EH (cell line): ENCODE results near the gene TAF12.
A peak's percentile ranks its signal among the peaks of the same experiment; 100 is the strongest.
"Not testable (repeated sequence)": the region's sequence is repeated elsewhere in the genome, so short reads cannot be mapped to it uniquely, and the experiment has no call there.

Experiments used
- DNase-seq: peaks from one replicate; pipeline ENCODE4 v3.0.0-alpha.2; 2015; ENCODE audit warnings: low read depth

The TAF12 gene, protein sequence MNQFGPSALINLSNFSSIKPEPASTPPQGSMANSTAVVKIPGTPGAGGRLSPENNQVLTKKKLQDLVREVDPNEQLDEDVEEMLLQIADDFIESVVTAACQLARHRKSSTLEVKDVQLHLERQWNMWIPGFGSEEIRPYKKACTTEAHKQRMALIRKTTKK

DNA sequence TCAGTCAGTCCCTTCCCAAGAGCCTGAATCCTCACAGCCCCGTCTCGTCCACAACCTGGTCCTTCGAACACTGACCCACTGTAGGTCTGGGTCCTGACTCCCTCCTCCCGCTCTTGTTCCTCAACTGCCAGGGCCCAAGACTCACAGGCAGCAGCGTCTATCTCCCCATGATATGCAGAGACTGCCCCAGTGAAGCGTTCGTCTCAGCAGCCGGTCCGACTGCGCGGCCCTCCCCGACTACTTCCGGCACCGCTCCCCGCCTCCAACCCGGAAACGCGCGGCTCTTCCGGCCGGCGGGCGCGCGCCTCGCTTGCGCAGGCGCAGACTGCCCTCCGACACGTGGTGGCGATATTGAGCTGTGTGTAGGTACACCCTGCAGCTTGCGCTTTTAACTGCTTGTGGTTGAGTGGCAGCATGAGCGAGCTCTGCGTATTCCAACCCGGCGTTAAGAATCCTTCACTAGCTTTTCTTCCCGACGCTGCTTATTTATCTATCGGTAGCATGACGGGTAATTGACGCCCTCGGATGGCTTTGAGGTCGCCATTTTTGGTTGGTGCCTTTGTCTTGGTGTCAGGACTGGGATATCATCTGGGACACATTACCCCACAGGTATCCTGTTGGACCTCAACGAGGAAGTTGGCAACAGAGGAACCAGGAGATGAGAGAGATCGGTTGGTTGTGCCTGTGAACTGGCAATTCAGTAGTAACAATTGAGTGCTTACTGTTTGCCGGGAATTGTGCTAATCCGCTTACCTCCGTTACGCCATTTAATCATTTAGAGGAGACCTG, at the start of gene TAF12:
TSS of gene TAF12 (minus strand) at position 221 of the 789 bp plus-strand sequence. CDS start 20,986 bp downstream, outside the sequence.
- peak; percentile 95 for DNase-seq

GRCh38 chr1:28691627-28692026, 48.8 kb upstream of the TAF12 start:
- not testable (repeated sequence) for DNase-seq

DNA sequence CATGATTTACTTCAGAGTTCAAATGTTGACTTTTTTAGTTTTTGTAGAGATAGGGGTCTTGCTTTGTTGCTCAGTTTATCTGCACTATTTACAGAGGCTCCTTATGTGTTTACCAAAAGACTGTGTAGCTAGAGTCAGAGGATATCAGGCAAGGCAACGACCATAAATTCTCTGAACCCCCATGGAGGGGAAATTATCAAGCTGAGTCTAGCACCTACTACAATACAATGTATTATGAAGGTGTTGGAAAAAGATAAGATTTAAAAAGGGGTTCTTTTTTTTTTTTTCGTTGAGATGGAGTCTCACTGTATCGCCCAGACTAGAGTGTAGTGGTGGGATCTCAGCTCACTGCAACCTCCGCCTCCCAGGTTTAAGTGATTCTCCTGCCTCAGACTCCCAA, 42.1 kb upstream of the TAF12 start:
- no peak for DNase-seq

- no peak for DNase-seq
Observed at GRCh38 chr1:28682840-28683239, 40.0 kb upstream of the TAF12 start.

DNA sequence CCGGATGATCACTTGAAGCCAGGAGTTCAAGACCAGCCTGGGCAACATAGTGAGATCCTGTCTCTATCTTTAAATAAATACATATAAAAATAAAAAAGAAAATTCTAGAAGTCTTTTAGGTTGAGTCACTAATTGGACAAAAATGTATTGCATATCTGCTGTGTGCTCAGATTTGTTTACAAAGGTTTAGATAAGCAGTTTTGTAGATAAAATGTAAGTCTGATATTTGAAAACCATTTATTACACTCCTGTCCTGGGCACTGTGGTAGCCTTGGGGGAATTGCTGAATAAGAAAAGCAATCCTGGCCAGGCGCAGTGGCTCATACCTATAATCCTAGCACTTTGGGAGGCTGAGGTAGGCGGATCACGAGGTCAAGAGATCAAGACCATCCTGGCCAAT, 37.3 kb upstream of the TAF12 start:
- DNase-seq: no peak

DNA sequence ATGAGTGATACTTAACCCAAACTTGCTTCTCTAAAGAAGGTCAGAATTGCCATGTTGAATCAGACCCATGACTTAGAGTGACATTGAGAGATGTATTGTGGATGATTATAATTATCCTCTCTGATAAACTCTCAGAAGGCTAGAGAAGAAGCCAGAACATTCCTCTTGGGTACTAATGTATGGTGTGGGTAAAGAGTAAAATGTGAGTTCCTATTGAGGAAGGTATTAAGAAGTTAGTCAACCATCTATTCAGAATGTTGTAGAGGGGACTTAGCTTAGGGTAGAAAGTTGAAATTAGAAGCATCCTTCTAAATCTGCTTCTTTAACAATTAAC, 33.0 kb upstream of the TAF12 start:
- no peak for DNase-seq

GRCh38 chr1:28672971-28673370, 30.1 kb upstream of the TAF12 start:
- DNase-seq: not testable (repeated sequence)

GRCh38 chr1:28671254-28671780, 28.4 kb upstream of the TAF12 start:
- DNase-seq: no peak

- DNase-seq: peak; percentile 74
Observed at GRCh38 chr1:28668956-28669723, 26.3 kb upstream of the TAF12 start.

- DNase-seq: peak; percentile 89
Observed at GRCh38 chr1:28668191-28668955, 25.5 kb upstream of the TAF12 start, which contains the start of gene GMEB1. GMEB1 (plus strand) TSS chr1:28668784; CDS start chr1:28683613, 14,829 bp downstream.

GRCh38 chr1:28666806-28667205, 23.9 kb upstream of the TAF12 start:
- no peak for DNase-seq

GRCh38 chr1:28663871-28664470, 21.1 kb upstream of the TAF12 start:
- no peak for DNase-seq

DNA sequence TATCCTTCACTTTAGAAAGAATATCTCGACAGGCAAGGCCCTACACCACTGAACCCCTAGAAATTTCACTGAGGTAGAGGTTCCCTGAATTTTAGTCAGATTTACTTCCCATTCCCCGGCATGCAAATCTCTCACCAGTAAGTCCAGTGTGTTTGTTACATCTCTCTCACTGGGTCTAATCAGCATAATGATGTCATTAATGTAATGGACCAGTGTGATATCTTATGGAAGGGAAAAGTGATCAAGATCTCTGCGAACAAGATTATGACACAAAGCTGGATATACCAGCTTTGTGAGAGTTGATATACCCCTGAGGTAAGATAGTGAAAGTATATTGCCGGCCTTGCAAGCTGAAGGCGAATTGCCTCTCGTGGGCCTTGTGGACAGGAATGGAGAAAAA, 13.5 kb upstream of the TAF12 start:
- DNase-seq: no peak

- not testable (repeated sequence) for DNase-seq
Observed at GRCh38 chr1:28655448-28656311, 12.8 kb upstream of the TAF12 start.

DNA sequence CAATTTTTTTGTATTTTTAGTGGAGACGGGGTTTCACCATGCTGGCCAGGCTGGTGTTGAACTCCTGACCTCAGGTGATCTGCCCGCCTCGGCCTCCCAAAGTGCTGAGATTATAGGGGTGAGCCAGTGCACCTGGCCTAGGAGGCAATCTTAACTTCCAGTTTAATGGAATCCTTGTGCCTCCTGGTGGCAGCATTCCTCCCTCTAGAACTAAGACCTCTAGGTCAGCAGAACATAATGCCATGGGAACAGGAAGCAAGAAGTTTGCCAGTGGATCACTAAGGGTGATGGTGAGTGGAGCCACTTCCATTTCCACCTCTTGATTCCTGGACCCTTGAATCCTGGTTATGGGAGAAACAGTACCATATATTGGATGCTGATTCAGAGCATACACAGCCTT, 11.0 kb upstream of the TAF12 start:
- peak; percentile 56 for DNase-seq

DNA sequence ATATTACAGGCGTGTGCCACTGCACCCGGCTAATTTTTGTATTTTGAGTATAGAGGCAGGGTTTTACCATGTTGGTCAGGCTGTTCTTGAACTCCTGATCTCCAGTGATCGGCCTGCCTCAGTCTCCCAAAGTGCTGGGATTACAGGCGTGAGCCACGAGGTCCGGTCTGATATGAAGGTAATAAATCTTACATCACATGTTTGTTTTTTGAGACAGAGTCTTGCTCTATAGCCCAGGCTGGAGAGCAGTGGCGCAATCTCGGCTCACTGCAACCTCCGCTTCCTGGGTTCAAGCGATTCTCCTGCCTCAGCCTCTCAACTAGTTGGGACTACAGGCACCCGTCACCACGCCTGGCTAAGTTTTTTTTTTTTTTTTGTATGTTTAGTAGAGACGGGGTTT, 10.2 kb upstream of the TAF12 start:
- not testable (repeated sequence) for DNase-seq

DNA sequence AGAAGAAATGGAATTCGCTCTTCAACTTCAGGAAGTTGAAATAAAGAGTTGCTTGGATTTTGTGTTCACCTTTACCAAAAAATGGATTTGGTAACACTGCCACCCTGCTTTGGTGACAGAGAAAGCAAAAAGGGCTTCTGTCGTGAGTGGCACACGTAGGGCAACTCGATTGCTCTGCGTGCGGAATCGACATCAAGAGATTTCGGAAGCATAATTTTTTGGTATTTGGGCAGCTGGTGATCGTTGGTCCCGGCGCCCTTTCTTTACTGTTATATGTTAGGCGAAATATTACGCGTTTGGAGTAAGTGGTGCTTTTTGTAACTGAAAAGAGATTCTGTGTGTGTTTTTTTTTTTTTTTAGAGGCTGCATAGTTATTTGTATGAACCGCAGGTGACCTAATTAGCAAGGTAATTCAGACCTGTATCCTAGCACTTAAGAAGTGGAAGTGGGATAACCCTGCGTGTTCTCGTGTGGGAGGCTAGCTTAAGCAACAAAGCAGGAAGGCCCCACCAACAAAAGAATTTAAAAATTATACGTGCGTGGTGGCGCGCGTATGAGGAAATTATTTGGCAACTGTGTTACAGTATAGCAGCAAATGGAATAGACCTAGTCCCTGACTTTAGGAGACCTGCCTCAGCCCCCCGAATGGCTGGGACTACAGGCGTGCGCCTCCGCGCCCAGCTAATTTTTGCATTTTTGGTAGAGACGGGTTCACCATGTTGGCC, 5.8 kb upstream of the TAF12 start, which contains the start of gene RNU11:
TSS of gene RNU11 (plus strand) at position 127 of the 725 bp plus-strand sequence.
- peak; percentile 99 for DNase-seq

DNA sequence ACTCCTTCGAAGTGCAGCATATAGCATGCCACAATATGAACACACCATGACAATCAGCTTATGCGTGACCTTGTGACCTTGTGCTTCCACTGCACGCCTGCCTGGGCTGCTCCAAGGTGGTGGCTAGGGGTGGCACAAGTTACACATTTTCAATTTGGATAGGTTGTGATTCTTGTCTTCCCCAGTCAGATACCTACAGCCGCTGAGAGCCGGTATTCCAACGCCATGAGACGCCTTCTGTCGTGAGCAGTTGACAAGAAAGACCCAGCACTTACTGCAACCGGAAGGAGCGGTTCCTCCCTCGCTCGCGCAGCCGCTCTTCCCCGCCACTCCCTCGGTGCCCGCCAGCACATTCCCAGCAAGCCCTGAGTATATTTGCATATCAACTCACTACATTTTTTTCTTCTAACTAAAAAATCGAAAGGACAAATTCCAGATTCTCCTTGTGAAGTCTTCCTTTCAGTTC, 5.2 kb upstream of the TAF12 start:
- DNase-seq: peak; percentile 94

DNA sequence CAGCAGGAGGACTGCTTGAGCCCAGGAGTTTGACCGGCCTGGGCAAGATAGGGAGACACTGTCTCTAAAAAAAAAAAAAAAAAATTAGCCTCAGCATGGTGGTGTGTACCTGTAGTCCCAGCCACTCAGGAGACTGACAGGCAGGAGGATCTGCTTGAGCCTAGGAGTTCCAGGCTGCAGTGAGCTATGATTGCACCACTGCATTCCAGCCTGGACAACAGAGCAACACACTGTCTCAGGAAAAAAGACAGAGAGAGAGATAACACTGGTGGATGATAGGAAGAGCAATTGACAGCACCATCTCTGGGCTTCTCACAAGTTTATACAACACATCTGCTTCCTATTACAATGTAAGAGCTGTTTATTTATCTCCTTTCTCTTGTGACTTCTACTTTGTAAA, 3.2 kb upstream of the TAF12 start:
- DNase-seq: peak; percentile 75

GRCh38 chr1:28645406-28645805, 2.5 kb upstream of the TAF12 start:
- DNase-seq: not testable (repeated sequence)
